SK-N-MC (cell line): ENCODE data around the gene AGER.

Experiments
- DNase-seq: peaks from one replicate; pipeline ENCODE4 v3.0.0-alpha.2; 2011; ENCODE audit warnings: low read depth, low spot score
- H3K27ac ChIP-seq: fragments of 200-600 bp; sonication (generic); 2 replicates; pipeline ENCODE4 v1.5.1; 2016; ENCODE audit warnings: mixed run types
- H3K36me3 ChIP-seq: fragments of 200-600 bp; sonication (generic); 2 replicates; pipeline ENCODE4 v1.6.1; 2017; ENCODE audit warnings: antibody characterized with exemption, low read length, mixed read lengths; ENCODE audit not compliant: insufficient read depth
- H3K4me3 ChIP-seq: fragments of 200-600 bp; sonication (generic); 2 replicates; pipeline ENCODE4 v1.5.1; 2016
- H3K9ac ChIP-seq: fragments of 200-600 bp; sonication (generic); 2 replicates; pipeline ENCODE4 v1.8.0; 2017; ENCODE audit warnings: mixed run types, mixed read lengths; ENCODE audit not compliant: insufficient read length
- H3K9me3 ChIP-seq: fragments of 200-600 bp; sonication (generic); 2 replicates; pipeline ENCODE4 v1.6.1; 2017; ENCODE audit warnings: low read depth, mild to moderate bottlenecking, antibody characterized with exemption, low read length, moderate library complexity, mixed read lengths
- EZH2 ChIP-seq: fragments of 200-600 bp; sonication (generic); IDR thresholded peaks from one replicate; pipeline ENCODE4 v1.6.1; 2017; ENCODE audit warnings: antibody characterized with exemption
- FOXP2 ChIP-seq: optimal IDR thresholded peaks from 2 replicates; pipeline ENCODE3; 2011; ENCODE audit warnings: mild to moderate bottlenecking, moderate library complexity; ENCODE audit not compliant: insufficient read depth; ENCODE audit errors: extremely low read length, control extremely low read depth
- POLR2AphosphoS5 ChIP-seq: IDR thresholded peaks from 2 replicates; pipeline ENCODE4 v1.6.1; 2012; ENCODE audit warnings: mild to moderate bottlenecking, low read depth, low read length, borderline replicate concordance

AGER gene

DNA sequence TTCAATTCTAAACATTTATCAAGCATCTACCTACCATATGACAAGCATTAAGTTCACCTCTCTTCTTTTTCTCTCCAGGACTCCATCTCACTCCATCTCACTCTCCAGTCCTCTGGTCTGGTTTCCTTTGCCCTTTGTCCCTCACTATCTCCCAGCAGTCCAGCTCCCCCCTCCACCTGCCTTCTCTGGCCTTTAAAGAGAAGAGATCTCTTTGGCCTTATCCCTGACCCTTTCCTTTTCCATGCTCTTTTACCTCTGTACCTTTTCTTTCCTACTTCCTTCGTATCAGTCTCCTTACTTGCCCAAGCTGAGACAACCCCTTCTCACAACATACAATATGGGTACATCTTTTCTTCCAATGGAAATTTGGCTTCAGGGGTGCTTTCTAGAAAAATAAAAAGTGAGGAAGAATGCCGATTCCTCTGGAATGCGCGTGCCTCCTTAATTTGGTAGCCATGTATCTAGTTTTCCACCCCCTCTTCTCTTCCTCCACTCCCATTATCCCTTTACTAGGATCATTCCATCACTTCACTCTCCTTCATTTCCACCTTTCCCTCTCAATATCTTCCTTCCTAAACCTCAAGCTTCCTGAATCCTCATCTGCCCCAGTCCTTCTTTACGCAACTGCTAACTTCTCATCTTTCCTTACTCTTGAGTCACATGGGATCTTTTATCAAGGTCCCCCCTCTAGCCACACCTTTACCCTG, 7.4 kb downstream of the AGER start:
- no peak for DNase-seq
- TF ChIP-seq FOXP2 (no peak), POLR2AphosphoS5 (no peak), EZH2 (no peak)
- H3K9me3 ChIP-seq = no peaks in the 10 kb centered on the region
- H3K27ac ChIP-seq = peak overlapping the region; percentile 99
- H3K9ac ChIP-seq = peak overlapping the region; percentile 92
- peaks cover 10% of the 10 kb centered on the region; the same call in 1 of the 2 replicates for H3K36me3 ChIP-seq
- peak overlapping the region; percentile 89 for H3K4me3 ChIP-seq

DNA sequence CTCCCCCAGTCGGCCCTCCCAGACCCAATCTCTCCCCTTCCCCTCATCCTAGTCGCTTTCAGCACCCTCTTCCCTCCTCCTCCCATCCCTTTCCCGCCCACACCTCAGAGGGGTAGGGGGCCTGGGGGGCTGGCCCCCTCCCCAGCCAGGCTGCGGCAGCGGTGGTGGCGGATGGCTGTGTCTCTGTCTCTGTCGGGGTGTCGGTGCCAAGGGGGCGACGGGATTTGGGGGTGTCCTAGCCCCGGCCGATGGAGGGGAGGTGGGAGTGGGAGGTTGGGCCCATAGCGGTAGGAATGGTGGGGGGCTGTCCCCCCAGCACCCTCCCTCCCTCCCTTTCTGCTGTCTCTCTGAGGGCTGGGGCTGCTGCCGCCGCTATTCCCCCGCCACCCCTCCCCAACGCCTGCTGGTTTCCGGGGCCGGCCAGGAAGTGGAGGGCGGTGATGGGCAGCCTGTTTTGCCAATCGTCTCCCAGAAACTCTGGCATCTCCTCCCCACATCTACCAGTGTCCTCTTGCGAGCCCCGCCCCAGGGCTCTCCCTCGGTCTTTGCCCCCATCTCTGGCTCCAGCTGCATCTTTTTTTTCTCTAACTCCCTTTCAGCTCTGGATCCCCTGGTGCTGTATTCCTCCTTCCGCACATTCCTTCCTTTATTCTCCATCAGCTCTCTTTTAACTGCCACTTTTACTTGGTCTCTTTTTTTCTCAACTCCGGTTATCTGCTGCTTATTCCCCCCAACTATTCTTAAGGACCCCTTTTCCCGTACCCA, 8.2 kb downstream of the AGER start, which contains the start of gene AGPAT1:
TSS of gene AGPAT1 (minus strand) at position 374 of the 765 bp plus-strand sequence. CDS start 4,588 bp downstream, outside the sequence.
- TF ChIP-seq FOXP2 = no peak
- TF ChIP-seq POLR2AphosphoS5 = peak; percentile 86
- peak within 1 kb of the TSS; percentile 99 for H3K27ac ChIP-seq
- H3K4me3 ChIP-seq = peak within 1 kb of the TSS; percentile 89
- H3K9me3 ChIP-seq = no peaks in the 10 kb centered on the region
- H3K9ac ChIP-seq = peak within 1 kb of the TSS; percentile 95
- DNase-seq = no peak
- peaks cover 12% of the 10 kb centered on the region; the same call in 1 of the 2 replicates for H3K36me3 ChIP-seq

DNA sequence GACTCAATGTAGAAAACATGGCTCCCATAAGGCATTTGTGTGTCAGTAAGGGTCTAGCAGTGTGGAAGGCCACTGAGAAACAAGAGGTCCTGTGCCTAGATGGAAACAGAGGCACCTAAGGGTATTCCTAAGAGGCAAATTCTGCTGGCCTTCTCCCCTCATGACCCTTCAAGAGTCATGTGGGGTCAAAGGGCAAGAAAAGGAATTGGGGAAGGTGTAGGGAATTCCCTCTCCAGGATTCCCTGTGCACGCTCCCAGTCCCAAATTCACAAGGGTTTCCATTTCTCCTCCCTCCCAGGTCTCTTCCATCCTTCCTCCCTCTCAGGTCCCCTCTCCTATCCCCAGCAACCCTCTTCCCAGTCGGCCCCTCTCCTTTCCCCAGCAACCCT, 8.7 kb downstream of the AGER start:
- Histone ChIP-seq H3K4me3 (peak overlapping the region; percentile 89), H3K36me3 (peaks cover 15% of the 10 kb centered on the region; the same call in 1 of the 2 replicates), H3K9ac (peak overlapping the region; percentile 95), H3K27ac (no peak overlapping the region), H3K9me3 (no peaks in the 10 kb centered on the region)
- DNase-seq = no peak
- TF ChIP-seq EZH2 = no peak
- no peak for TF ChIP-seq FOXP2
- TF ChIP-seq POLR2AphosphoS5 = no peak

DNA sequence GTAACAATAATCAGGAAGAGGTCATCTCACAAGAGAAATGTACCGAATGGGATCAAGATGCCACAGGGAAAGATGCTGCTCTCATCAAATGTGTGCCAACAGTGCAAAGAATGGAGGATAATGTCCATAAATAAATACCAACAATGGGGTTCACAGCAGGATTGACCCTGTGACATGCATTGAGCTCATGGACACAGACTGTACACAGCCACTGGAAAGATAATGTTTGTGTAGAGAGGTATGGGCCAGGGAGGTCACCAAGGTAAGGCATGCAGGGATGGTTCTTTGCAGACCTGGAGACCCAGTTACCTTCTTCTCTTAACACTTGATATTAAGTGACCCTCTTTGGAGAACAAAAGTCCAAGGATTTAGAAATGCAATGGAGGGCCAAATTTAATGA, 9.6 kb downstream of the AGER start:
- no peak for DNase-seq
- H3K4me3 ChIP-seq = peak overlapping the region; percentile 89
- H3K9ac ChIP-seq = no peak overlapping the region
- TF ChIP-seq FOXP2 (no peak), POLR2AphosphoS5 (no peak), EZH2 (no peak)
- H3K27ac ChIP-seq = no peak overlapping the region
- peaks cover 22% of the 10 kb centered on the region for H3K36me3 ChIP-seq
- H3K9me3 ChIP-seq = no peaks in the 10 kb centered on the region

DNA sequence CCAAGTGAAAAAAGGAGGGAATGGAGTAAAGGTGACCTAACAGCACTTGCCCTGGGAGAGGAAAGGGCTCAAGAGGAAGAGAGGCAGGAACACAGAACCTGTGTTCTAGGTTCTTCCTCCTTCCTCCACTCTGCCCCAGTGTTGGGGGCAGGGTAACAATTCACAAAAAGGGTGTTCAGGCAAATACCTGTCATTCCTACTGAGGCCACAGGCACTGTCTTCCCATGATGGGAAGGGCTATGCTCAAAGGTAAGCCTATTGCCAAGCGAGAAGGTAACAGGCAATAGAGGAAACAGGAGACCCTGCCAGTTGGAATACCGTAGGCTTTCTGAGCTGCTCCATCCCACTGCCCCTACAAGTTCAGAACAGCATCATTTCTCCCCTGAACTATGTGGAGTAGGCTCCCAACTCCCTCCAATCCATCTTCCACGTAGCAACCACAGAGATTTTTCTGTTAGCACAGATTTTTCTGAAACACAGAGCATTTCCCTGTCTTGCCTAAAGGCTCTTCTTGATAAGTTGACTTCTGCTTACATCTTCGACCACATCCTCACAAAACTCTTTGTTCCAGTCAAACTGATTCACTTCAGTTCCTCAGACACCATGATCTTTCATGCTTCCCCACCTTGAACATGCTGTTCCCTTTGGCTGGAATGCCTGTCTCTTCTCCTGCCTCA, 10.9 kb downstream of the AGER start:
- Histone ChIP-seq H3K27ac (no peak overlapping the region), H3K4me3 (no peak overlapping the region), H3K9me3 (no peaks in the 10 kb centered on the region), H3K9ac (no peak overlapping the region), H3K36me3 (peaks cover 32% of the 10 kb centered on the region)
- DNase-seq = no peak
- TF ChIP-seq EZH2 = no peak
- no peak for TF ChIP-seq POLR2AphosphoS5
- TF ChIP-seq FOXP2 = no peak

DNA sequence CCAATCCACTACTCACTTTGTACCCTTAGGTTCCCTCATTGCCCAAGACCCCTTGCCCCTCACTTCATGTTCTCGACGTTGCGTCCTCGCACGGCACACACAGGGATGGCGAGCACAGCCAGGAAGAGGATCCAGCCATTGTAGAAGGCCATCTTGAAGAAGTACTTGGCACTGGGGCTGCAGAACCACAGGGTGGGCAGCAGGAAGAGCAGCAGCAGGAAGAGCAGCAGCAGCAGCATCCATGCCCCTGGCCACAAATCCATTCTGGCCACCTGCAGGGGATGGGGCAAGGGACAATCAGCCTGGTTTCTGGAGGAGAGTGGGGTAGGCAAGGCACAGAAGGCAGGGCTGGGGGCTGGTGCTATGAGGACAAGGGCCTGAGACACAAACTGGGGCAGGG, 12.8 kb downstream of the AGER start:
- peaks cover 45% of the 10 kb centered on the region for H3K36me3 ChIP-seq
- TF ChIP-seq FOXP2 (no peak), EZH2 (no peak), POLR2AphosphoS5 (no peak)
- no peak for DNase-seq
- no peaks in the 10 kb centered on the region for H3K9me3 ChIP-seq
- H3K4me3 ChIP-seq = no peak overlapping the region
- no peak overlapping the region for H3K27ac ChIP-seq
- no peak overlapping the region for H3K9ac ChIP-seq

DNA sequence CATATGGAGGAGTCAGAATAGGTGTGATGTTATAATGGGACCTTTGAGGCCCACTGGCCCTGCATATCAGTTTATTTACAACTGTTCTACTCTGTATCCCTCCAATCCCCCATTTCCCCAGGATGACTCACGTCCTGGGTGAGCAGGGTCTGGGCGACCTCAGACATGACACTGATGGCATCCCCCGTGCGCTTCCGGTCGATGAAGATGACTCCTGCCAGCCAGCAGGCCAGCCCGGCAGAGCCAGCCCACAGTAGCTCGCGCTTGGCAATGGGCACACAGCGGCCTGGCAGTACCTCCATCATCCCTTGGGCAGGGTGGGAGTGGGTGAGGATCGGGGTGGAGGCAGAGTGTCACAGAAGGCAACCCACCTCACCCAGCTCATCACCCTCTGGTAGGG, 13.8 kb downstream of the AGER start:
- Histone ChIP-seq H3K9me3 (no peaks in the 10 kb centered on the region), H3K4me3 (no peak overlapping the region), H3K36me3 (peaks cover 45% of the 10 kb centered on the region), H3K27ac (no peak overlapping the region), H3K9ac (no peak overlapping the region)
- TF ChIP-seq EZH2 (no peak), POLR2AphosphoS5 (no peak), FOXP2 (no peak)
- no peak for DNase-seq
